ENCODE data around the gene PYDC1.

PYDC1 gene

GRCh38 chr16:31192856-31193642, 23.9 kb downstream of the PYDC1 start:
- H3K27me3 ChIP-seq (replicated peaks; ENCODE audit: control insufficient read depth, insufficient read depth, low read length), result no peaks in the 10 kb centered on the region
- peak; percentile 0 for DNase-seq (ENCODE audit: low read depth)
- no peak overlapping the region for H3K4me3 ChIP-seq (ENCODE audit: low read length)
- H3K4me1 ChIP-seq (ENCODE audit: control insufficient read depth, insufficient read depth, low read length), result peaks cover 4% of the 10 kb centered on the region
- H3K36me3 ChIP-seq (ENCODE audit: control insufficient read depth, insufficient read depth, low read length, severe bottlenecking), result peaks cover 91% of the 10 kb centered on the region
- H3K9me3 ChIP-seq (ENCODE audit: control insufficient read depth, low read length), result no peaks in the 10 kb centered on the region
- no peak overlapping the region for H3K9ac ChIP-seq (ENCODE audit: low read length)

DNA sequence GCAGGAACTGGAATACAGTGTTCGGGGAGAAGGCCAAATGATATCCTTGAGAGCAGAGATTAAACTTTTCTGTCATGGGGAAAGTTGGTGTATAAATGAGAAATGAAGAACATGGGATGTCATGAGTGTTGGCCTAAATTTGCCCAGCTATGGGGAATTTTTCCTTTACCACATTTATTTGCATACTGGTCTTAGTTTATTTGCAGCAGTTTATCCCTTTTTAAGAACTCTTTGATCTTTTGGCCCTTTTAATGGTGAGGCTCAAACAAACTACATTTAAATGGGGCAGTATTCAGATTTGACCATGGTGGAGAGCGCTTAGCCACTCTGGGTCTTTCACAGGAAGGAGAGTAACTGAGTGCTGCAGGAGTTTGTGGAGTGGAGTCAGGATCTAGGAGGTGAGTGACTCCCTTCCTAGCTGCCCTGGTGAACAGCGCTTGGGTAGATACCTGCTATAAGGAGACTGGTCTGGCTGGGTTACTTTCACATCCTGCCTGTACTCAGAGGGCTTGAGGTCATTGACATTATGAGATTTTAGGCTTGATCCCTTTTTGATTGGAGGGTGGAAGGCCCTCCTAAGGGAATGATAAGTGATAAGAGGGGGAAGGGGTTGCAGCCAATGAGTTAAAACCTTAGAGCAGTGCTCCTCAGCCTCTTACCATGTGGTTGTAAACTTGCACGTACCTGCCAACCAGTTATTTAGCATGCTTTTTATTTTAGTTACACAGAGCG, 25.1 kb downstream of the PYDC1 start:
- DNase-seq (ENCODE audit: low read depth), result no peak
- Histone ChIP-seq H3K27me3 (replicated peaks; ENCODE audit: control insufficient read depth, insufficient read depth, low read length) (no peaks in the 10 kb centered on the region), H3K9me3 (ENCODE audit: control insufficient read depth, low read length) (no peaks in the 10 kb centered on the region), H3K4me3 (ENCODE audit: low read length) (no peak overlapping the region), H3K9ac (ENCODE audit: low read length) (no peak overlapping the region), H3K4me1 (ENCODE audit: control insufficient read depth, insufficient read depth, low read length) (no peaks in the 10 kb centered on the region), H3K36me3 (ENCODE audit: control insufficient read depth, insufficient read depth, low read length, severe bottlenecking) (peaks cover 100% of the 10 kb centered on the region)

DNA sequence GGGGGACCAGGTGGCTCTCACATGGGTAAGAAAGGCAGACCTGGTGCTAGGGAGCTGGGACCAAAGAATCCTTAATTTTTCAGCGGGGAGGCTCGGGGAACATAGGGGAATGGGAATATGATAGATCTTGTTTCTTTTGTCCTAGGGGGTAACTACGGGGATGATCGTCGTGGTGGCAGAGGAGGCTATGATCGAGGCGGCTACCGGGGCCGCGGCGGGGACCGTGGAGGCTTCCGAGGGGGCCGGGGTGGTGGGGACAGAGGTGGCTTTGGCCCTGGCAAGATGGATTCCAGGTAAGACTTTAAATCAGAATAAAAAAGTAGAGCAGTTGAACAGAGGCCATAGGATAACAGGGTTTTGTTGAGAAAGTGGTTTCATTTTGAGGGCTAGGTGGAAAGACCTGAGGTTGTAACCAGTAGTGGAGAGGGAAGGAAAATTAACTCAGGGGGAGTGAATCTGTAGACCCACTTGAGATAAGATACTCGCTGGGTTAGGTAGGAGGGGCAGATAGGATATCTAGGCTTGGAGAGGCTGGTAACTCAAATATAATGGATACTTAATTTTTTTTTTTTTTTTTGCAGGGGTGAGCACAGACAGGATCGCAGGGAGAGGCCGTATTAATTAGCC, 26.0 kb downstream of the PYDC1 start:
- Histone ChIP-seq H3K4me1 (ENCODE audit: control insufficient read depth, insufficient read depth, low read length) (no peaks in the 10 kb centered on the region), H3K4me3 (ENCODE audit: low read length) (no peak overlapping the region), H3K36me3 (ENCODE audit: control insufficient read depth, insufficient read depth, low read length, severe bottlenecking) (peaks cover 100% of the 10 kb centered on the region), H3K27me3 (replicated peaks; ENCODE audit: control insufficient read depth, insufficient read depth, low read length) (no peaks in the 10 kb centered on the region), H3K9ac (ENCODE audit: low read length) (no peak overlapping the region), H3K9me3 (ENCODE audit: control insufficient read depth, low read length) (no peaks in the 10 kb centered on the region)
- no peak for DNase-seq (ENCODE audit: low read depth)

DNA sequence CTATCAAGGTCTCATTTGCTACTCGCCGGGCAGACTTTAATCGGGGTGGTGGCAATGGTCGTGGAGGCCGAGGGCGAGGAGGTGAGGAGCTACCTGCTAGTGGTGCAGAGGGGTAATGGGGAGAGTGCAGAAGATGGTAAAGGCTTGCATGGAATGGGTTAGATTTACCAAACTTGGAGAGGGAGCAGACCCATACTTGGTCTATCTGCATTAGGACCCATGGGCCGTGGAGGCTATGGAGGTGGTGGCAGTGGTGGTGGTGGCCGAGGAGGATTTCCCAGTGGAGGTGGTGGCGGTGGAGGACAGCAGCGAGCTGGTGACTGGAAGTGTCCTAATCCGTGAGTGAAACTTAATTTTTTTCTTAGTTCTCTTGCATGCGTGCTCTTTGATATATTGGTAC, 26.9 kb downstream of the PYDC1 start:
- DNase-seq (ENCODE audit: low read depth), result no peak
- no peaks in the 10 kb centered on the region for H3K9me3 ChIP-seq (ENCODE audit: control insufficient read depth, low read length)
- no peaks in the 10 kb centered on the region for H3K27me3 ChIP-seq (replicated peaks; ENCODE audit: control insufficient read depth, insufficient read depth, low read length)
- H3K9ac ChIP-seq (ENCODE audit: low read length), result no peak overlapping the region
- no peak overlapping the region for H3K4me3 ChIP-seq (ENCODE audit: low read length)
- H3K4me1 ChIP-seq (ENCODE audit: control insufficient read depth, insufficient read depth, low read length), result no peaks in the 10 kb centered on the region
- peaks cover 100% of the 10 kb centered on the region for H3K36me3 ChIP-seq (ENCODE audit: control insufficient read depth, insufficient read depth, low read length, severe bottlenecking)

GRCh38 chr16:31189412-31189778, 27.5 kb downstream of the PYDC1 start:
- no peaks in the 10 kb centered on the region for H3K9me3 ChIP-seq (ENCODE audit: control insufficient read depth, low read length)
- peaks cover 100% of the 10 kb centered on the region for H3K36me3 ChIP-seq (ENCODE audit: control insufficient read depth, insufficient read depth, low read length, severe bottlenecking)
- H3K4me3 ChIP-seq (ENCODE audit: low read length), result no peak overlapping the region
- no peak overlapping the region for H3K9ac ChIP-seq (ENCODE audit: low read length)
- H3K4me1 ChIP-seq (ENCODE audit: control insufficient read depth, insufficient read depth, low read length), result no peaks in the 10 kb centered on the region
- H3K27me3 ChIP-seq (replicated peaks; ENCODE audit: control insufficient read depth, insufficient read depth, low read length), result no peaks in the 10 kb centered on the region
- DNase-seq (ENCODE audit: low read depth), result no peak

- Histone ChIP-seq H3K36me3 (ENCODE audit: control insufficient read depth, insufficient read depth, low read length, severe bottlenecking) (peaks cover 100% of the 10 kb centered on the region), H3K4me1 (ENCODE audit: control insufficient read depth, insufficient read depth, low read length) (peaks cover 4% of the 10 kb centered on the region)
- no peak for DNase-seq (ENCODE audit: low read depth)
Measured at GRCh38 chr16:31188450-31189411, 28.2 kb downstream of the PYDC1 start.

DNA sequence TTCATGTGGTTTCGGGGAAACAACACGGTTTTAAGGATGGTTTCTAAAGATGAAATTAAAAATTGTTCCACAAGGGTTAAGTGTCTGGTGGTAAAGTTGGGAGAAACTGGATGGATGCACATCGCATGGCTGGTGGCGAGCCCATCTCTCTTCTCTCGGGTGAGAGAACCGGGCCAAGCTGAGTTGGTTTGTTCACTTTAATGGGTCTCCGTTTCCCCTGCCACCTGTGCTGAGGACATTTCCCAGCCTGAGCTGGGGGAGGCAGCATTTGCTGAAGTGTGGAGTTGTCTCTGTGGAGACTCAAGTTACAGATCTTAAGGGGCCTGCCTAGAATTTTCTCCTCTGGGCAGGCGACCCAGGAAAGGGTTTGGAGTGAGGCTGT, 29.1 kb downstream of the PYDC1 start:
- Histone ChIP-seq H3K9me3 (ENCODE audit: control insufficient read depth, low read length) (no peaks in the 10 kb centered on the region), H3K4me1 (ENCODE audit: control insufficient read depth, insufficient read depth, low read length) (peaks cover 14% of the 10 kb centered on the region), H3K27me3 (replicated peaks; ENCODE audit: control insufficient read depth, insufficient read depth, low read length) (no peaks in the 10 kb centered on the region), H3K36me3 (ENCODE audit: control insufficient read depth, insufficient read depth, low read length, severe bottlenecking) (peaks cover 100% of the 10 kb centered on the region), H3K9ac (ENCODE audit: low read length) (no peak overlapping the region), H3K4me3 (ENCODE audit: low read length) (no peak overlapping the region)
- DNase-seq (ENCODE audit: low read depth), result no peak

More at GRCh38 chr16:31188450-31189411, 28.2 kb downstream of the PYDC1 start:
- H3K9ac ChIP-seq (ENCODE audit: low read length), result no peak overlapping the region
- H3K9me3 ChIP-seq (ENCODE audit: control insufficient read depth, low read length), result no peaks in the 10 kb centered on the region
- H3K4me3 ChIP-seq (ENCODE audit: low read length), result no peak overlapping the region
- H3K27me3 ChIP-seq (replicated peaks; ENCODE audit: control insufficient read depth, insufficient read depth, low read length), result no peaks in the 10 kb centered on the region

- Histone ChIP-seq H3K36me3 (ENCODE audit: control insufficient read depth, insufficient read depth, low read length, severe bottlenecking) (peaks cover 99% of the 10 kb centered on the region), H3K9me3 (ENCODE audit: control insufficient read depth, low read length) (no peaks in the 10 kb centered on the region)
Measured at GRCh38 chr16:31186930-31187807, 29.8 kb downstream of the PYDC1 start.

DNA sequence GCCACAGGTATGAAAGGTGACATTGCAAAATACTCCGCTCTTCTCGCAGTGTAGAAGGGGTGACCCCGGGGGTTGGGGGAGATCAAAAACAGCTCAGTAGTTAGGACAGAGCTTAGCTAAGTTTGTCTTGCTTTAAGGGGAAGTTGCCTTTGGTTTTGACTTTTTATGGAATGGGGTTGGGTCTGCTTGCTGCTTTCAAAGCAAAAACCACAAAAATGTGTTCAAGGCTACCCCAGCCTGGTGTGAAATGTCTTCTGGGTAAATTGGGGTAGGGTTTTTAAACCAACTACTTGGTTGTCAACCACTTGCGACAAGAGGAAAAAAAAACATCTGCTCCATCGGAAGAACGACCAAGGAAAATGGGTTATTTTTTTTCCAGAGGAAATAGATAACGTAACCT, 30.8 kb downstream of the PYDC1 start:
- H3K4me1 ChIP-seq (ENCODE audit: control insufficient read depth, insufficient read depth, low read length), result peaks cover 28% of the 10 kb centered on the region
- H3K36me3 ChIP-seq (ENCODE audit: control insufficient read depth, insufficient read depth, low read length, severe bottlenecking), result peaks cover 89% of the 10 kb centered on the region
- H3K4me3 ChIP-seq (ENCODE audit: low read length), result no peak overlapping the region
- H3K9me3 ChIP-seq (ENCODE audit: control insufficient read depth, low read length), result no peaks in the 10 kb centered on the region
- H3K27me3 ChIP-seq (replicated peaks; ENCODE audit: control insufficient read depth, insufficient read depth, low read length), result no peaks in the 10 kb centered on the region
- no peak overlapping the region for H3K9ac ChIP-seq (ENCODE audit: low read length)
- DNase-seq (ENCODE audit: low read depth), result no peak

More at GRCh38 chr16:31186930-31187807, 29.8 kb downstream of the PYDC1 start:
- Histone ChIP-seq H3K27me3 (replicated peaks; ENCODE audit: control insufficient read depth, insufficient read depth, low read length) (no peaks in the 10 kb centered on the region), H3K9ac (ENCODE audit: low read length) (no peak overlapping the region), H3K4me1 (ENCODE audit: control insufficient read depth, insufficient read depth, low read length) (peaks cover 20% of the 10 kb centered on the region), H3K4me3 (ENCODE audit: low read length) (no peak overlapping the region)
- DNase-seq (ENCODE audit: low read depth), result no peak

GRCh38 chr16:31185339-31185738, 31.6 kb downstream of the PYDC1 start:
- Histone ChIP-seq H3K9ac (ENCODE audit: low read length) (no peak overlapping the region), H3K27me3 (replicated peaks; ENCODE audit: control insufficient read depth, insufficient read depth, low read length) (no peaks in the 10 kb centered on the region), H3K4me1 (ENCODE audit: control insufficient read depth, insufficient read depth, low read length) (peaks cover 28% of the 10 kb centered on the region), H3K4me3 (ENCODE audit: low read length) (no peak overlapping the region), H3K36me3 (ENCODE audit: control insufficient read depth, insufficient read depth, low read length, severe bottlenecking) (peaks cover 81% of the 10 kb centered on the region), H3K9me3 (ENCODE audit: control insufficient read depth, low read length) (no peaks in the 10 kb centered on the region)
- DNase-seq (ENCODE audit: low read depth), result no peak

All from adipocyte (in vitro differentiated cells).